Gastroesophageal sphincter (tissue), 3 donors: ENCODE data around the gene ACOX3.

Source experiments
- CTCF ChIP-seq, 4 experiments: fragments of 200-600 bp in 2 of 4; fragments of 450-650 bp in 2 of 4; sonication (generic) in 1 of 4; IDR thresholded peaks; one replicate each; pipeline ENCODE4 v1.5.1; 2017 to 2019; ENCODE audit warnings: antibody characterized with exemption in 4 of 4, mild to moderate bottlenecking in 2 of 4, moderate library complexity in 2 of 4
- EP300 ChIP-seq: sonication (generic); formaldehyde crosslinking; IDR thresholded peaks from one replicate; pipeline ENCODE4 v1.6.1; 2017; ENCODE audit warnings: antibody characterized with exemption, mild to moderate bottlenecking

GRCh38 chr4:8328866-8329559, 111.5 kb downstream of the ACOX3 start:
- TF ChIP-seq EP300 = no peak
- no peak for TF ChIP-seq CTCF (IDR thresholded peaks at IDR 0.05)
